HG03521 (cell line): ENCODE measurements around the gene KIAA0232.

ENCODE experiments used
- ATAC-seq: cut with Tn5 transposase; IDR thresholded peaks from one replicate; pipeline ENCODE4 v1.9.1; 2021; ENCODE audit warnings: mild to moderate bottlenecking, moderate library complexity; ENCODE audit not compliant: unreplicated experiment

KIAA0232 gene

GRCh38 chr4:6840062-6840976 lies 57.8 kb downstream of the KIAA0232 start:
- ATAC-seq: no peak

- ATAC-seq: no peak
These were observed 62.5 kb downstream of the KIAA0232 start for GRCh38 chr4:6845027-6845426.

GRCh38 chr4:6845574-6845973 lies 63.0 kb downstream of the KIAA0232 start:
- no peak for ATAC-seq

GRCh38 chr4:6847178-6847577 lies 64.7 kb downstream of the KIAA0232 start:
- no peak for ATAC-seq

- no peak for ATAC-seq
These were observed 66.3 kb downstream of the KIAA0232 start for GRCh38 chr4:6848717-6849305.

GRCh38 chr4:6849691-6850090 lies 67.2 kb downstream of the KIAA0232 start:
- ATAC-seq: no peak

- no peak for ATAC-seq
These were observed 68.9 kb downstream of the KIAA0232 start for GRCh38 chr4:6851431-6851830.

- ATAC-seq: no peak
These were observed 69.4 kb downstream of the KIAA0232 start for GRCh38 chr4:6851962-6852361.

GRCh38 chr4:6852582-6852981 lies 70.1 kb downstream of the KIAA0232 start:
- no peak for ATAC-seq

- ATAC-seq: no peak
These were observed 71.7 kb downstream of the KIAA0232 start for GRCh38 chr4:6854098-6854744.

GRCh38 chr4:6855692-6856297 lies 73.3 kb downstream of the KIAA0232 start:
- ATAC-seq: peak; percentile 84

GRCh38 chr4:6856391-6856790 lies 73.9 kb downstream of the KIAA0232 start:
- no peak for ATAC-seq

- no peak for ATAC-seq
These were observed 74.7 kb downstream of the KIAA0232 start for GRCh38 chr4:6857009-6857882.

GRCh38 chr4:6858997-6859396 lies 76.5 kb downstream of the KIAA0232 start:
- no peak for ATAC-seq

GRCh38 chr4:6859543-6859942 lies 77.0 kb downstream of the KIAA0232 start:
- no peak for ATAC-seq

GRCh38 chr4:6868386-6868785 lies 85.9 kb downstream of the KIAA0232 start:
- no peak for ATAC-seq

- ATAC-seq: no peak
These were observed 87.4 kb downstream of the KIAA0232 start for GRCh38 chr4:6869944-6870343.

- ATAC-seq: no peak
These were observed 90.8 kb downstream of the KIAA0232 start for GRCh38 chr4:6873291-6873690.

- peak; percentile 46 for ATAC-seq
These were observed 91.4 kb downstream of the KIAA0232 start for GRCh38 chr4:6873792-6874461.

GRCh38 chr4:6874981-6875380 lies 92.5 kb downstream of the KIAA0232 start:
- no peak for ATAC-seq
